HG02840 (cell line): ENCODE measurements around the gene CDCA4.
"Not testable (repeated sequence)": the region's sequence is repeated elsewhere in the genome, so short reads cannot be mapped to it uniquely, and the experiment has no call there.

Experiments
- ATAC-seq: cut with Tn5 transposase; IDR thresholded peaks from one replicate; pipeline ENCODE4 v1.9.1; 2021; ENCODE audit warnings: mild to moderate bottlenecking, moderate library complexity, moderate number of reproducible peaks; ENCODE audit not compliant: unreplicated experiment, low FRiP score

CDCA4 gene

DNA sequence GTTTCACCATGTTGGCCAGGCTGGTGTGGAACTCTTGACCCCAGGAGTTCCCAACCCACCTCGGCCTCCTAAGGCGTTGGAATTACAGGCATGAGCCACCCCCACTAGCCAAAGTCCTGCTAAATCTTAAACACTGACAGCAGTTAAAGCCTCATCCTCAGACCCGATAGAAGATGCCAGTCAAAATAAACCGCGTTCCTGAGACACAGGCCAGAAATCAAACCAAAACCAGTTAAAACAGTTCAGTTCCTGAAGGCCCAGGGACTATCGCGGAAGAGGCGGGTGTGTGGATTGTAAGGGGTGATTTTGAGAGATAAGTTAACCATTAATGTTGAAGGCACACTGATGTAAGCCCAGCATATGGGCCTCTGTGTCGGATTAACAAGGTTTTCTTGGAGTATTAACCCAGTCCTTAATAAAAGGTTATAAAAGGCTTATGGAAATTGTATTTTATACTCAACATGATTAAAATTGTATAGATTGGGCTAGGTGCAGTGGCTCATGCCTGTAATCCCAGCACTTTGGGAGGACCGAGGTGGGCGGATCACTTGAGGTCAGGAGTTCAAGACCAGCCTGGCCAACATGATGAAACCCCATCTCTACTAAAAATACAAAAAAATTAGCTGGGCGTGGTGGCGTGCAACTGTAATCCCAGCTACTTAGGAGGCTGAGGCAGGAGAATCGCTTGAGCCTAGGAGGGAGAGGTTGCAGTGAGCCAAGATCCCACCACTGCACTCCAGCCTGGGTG is 18.7 kb upstream of the CDCA4 start:
- ATAC-seq = no peak

DNA sequence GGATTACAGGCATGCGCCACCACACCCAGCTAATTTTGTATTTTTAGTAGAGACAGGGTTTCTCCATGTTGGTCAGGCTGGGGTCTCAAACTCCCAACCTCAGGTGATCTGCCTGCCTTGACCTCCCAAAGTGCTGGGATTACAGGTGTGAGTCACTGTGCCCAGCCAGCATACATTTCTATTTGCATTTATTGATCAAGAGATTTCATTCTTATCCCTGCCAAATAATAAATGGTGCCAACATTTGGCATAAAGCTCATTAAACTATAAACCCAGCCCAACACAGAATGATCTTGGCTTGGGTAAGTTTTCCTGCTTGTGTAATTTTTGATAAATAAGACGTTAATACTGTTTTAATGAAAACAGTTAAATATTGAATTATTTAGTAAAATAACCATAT is 14.7 kb upstream of the CDCA4 start:
- not testable (repeated sequence) for ATAC-seq

DNA sequence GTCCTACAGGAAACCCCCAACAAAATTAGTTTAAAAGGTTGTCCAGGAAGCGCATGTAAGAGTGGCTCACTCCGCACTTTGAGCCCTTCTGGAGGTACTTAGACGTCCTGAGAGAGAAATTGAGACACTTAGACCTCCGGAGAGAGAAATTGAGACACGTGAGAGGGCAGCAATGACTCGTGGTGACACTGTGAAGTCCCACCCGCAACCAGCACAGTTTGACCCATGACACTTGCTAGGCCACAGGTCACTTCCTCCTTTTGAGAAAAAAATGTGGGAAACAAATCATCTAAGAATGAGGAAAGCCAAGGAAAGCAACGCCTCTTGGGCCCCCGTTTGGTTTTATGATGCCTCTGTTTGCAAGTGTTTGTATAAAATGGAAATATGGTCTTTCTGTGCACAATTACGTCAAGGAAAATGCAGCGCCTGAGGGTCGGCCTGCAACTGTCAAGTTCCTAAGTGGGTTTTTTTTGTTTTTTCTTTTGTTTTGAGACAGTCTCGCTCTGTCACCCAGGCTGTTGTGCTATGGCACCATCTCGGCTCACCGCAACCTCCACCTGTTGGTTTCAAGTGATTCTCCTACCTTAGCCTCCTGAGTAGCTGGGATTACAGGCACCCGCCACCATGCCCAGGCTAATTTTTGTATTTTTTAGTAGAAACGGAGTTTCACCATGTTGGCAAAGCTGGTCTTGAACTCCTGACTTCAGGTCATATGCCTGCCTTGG is 13.6 kb upstream of the CDCA4 start:
- no peak for ATAC-seq

DNA sequence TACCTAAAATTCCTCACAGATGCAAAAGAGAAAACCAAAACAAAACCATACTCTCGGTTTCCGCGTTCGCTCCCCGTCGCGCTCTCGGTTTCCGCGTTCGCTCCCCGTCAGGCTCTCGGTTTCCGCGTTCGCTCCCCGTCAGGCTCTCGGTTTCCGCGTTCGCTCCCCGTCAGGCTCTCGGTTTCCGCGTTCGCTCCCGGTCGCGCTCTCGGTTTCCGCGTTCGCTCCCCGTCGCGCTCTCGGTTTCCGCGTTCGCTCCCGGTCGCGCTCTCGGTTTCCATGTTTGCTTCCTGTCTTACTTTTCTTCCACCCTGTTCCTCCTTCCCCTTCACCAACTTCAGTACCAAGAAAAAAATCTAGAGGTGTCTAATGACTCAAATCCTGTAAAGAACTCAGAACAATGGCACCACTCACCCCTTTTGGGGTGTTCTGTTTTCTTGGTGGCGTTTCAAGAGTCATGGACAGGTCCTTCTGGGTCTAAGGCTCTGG is 12.6 kb upstream of the CDCA4 start:
- not testable (repeated sequence) for ATAC-seq

DNA sequence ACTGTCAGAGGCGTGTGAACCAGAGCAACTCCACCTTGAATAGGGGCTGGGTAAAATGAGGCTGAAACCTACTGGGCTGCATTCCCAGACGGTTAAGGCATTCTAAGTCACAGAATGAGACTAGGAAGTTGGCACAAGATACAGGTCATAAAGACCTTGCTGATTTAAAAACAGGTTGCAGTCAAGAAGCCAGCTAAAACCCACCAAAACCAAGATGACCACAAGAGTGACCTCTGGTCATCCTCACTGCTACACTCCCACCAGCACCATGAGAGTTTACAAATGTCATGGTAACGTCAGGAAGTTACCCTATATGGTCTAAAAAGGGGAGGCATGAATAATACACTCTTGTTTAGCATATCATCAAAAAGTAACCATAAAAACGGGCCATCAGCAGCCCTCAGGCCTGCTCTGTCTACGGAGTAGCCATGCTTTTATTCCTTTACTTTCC is 11.6 kb upstream of the CDCA4 start:
- not testable (repeated sequence) for ATAC-seq

DNA sequence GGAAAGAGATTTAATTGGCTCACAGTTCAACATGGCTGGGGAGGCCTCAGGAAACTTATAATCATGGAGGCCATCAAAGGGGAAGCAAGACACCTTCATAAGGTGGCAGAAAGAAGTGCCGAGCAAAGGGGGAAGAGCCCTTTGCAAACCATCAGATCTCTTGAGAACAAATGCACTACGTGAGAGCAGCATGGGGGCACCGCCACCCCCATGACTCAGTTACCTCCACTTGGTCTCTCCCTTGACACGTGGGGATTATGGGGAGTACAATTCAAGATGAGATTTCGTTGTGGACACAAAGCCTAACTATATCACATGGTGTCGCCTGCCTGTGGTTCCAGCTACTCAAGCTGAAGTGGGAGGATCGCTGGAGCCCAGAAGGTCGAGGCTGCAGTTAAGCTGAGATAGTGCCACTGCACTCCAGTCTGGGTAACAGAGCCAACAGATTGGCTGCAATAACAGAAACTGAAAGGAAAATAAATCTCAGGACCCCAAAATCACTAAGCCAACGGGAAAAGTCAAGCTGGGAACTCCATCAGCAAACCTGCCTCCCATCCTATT is 10.0 kb upstream of the CDCA4 start:
- ATAC-seq = no peak

DNA sequence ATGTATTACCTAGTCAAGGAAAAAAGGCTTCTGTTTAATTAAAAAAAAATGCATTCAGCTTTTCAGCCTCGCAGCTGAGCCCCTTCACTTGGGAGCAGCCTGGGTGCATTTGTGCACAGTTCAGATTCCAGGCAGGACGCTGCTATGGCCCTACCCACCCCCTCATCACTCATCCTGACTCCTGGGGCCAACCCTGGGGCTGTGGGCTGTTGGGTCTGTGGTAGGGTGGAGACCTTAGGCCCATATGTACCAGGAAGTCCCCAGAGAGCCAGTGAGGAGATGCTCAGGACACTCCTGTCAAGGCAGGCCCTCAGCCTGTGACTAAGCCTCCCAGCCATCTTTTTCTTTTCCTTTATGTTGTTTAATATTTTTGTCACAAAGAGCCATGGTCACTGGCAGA is 9.3 kb upstream of the CDCA4 start:
- ATAC-seq = no peak

DNA sequence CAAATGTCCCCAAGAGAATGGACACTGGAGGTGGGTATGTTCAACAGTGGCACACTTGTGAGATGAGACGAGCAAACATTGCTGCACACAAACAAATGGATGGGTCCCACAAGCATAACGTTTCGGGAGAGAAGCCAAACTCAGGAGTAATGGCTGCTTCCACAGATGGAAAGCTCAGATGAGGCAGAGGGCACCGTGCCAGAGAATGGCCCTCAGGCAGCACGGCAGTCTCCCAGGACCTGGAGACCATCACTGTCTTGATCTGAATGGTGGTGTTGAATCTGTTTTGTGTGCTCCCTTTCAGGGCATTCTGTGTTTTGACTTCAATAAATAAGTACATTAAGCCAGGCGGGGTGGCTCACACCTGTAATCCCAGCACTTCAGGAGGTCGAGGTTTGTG is 8.5 kb upstream of the CDCA4 start:
- ATAC-seq = no peak

DNA sequence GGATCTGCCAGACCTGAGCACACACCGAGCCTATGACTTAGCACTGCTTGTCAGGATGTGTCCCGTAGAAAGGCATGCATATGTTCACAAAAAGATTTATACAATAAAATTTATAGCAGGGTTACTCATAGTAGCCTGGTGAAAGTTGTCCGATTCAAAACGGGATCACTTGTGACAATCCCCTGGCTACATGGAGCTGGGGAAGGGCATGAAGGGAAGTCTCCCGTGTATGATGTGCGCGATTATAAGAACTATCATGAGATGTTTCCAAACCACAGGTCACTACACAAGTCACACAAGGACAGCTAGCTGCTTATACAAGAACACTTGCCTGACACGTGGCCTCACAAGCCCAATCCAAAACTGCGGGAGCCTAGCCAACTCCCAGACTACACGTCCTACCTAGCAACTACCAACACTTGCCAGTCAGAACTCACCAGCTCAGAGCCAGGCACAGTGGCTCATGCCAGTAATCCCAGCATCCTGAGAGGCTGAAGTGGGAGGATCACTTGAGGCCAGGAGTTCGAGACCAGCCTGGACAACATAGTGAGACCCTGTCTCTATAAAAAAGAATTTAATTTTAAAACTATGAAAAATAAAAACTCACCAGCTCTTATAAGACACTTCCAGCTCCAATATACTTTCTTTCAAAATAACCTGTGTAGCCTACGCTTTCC is 7.5 kb upstream of the CDCA4 start:
- ATAC-seq = no peak

DNA sequence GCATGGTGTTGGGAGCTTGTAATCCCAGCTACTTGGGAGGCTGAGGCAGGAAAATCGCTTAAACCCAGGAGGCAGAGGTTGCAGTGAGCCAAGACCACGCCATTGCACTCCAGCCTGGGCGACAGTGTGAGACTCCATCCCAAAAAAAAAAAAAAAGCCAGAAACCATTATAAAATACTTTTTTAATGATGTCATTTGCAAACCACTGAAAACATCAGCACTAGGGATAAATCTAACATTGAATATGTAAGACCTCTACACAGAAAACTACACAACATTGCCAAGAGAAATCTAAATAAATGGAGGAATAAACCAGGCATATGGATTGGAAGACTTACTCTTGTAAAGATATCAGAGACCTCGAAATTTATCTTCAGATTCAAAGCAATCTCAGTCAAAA is 6.8 kb upstream of the CDCA4 start:
- ATAC-seq = not testable (repeated sequence)

DNA sequence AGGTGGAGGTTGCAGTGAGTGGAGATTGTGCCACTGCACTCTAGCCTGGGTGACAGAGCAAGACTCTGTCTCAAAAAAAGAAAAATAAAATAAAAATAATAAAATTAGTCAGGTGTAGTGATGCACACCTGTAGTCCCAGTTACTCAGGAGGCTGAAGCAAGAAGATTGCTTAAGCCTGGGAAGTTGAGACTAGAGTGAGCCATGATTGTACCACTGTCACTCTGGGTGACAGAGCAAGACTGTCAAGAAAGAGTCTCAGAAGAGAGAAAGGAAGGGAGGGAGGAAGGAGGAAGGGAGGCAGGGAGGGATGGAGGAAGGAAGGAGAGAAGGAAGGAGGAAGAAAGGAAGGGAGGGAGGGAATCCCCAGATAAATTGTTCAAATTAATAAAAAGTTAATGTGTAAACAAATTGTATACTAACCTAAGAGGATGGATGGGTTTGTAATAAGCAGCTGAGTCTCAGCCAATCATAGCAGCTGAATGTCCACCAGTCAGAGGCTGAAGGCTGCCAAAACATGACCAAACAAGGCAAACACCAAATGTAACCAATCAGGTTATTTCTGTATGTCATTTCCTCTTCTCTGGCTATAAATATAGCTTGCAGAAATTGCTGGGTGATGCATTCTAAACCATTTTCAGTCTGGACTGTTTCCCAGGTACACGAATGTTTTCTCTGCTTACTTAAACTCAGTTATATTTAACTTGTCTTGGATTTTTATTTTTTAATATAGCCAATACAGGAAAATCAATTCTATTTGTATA is 6.1 kb upstream of the CDCA4 start:
- ATAC-seq = no peak

DNA sequence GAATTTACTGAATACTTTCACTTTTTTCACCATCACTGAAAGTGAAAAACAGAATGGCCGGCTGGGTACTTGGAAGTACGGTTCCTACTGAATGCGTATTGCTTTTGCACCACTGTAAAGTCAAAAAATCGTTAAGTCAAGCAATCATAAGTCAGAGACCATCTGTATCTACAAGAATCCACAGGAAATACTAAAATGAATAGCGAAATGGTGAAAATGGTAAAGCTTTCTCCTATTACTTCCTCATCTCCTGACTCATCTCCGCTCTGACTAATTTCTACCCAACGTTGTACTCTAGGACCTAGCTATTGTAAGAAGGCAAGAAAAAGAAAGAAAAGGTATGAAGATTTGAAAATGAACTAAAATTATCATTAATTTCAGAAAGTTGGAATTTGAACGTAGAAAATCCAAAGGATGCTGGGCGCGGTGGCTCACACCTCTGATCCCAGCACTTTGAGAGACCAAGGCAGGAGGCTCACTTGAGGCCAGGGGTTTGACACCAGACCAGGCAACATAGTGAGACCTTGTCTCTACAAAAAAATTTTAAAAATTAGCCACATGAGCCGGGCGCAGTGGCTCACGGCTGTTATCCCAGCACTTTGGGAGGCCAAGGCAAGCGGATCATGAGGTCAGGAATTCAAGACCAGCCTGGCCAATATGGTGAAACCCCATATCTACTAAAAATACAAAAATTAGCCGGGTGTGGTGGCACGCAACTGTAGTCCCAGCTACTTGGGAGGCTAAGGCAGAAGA is 5.3 kb upstream of the CDCA4 start:
- ATAC-seq = no peak

DNA sequence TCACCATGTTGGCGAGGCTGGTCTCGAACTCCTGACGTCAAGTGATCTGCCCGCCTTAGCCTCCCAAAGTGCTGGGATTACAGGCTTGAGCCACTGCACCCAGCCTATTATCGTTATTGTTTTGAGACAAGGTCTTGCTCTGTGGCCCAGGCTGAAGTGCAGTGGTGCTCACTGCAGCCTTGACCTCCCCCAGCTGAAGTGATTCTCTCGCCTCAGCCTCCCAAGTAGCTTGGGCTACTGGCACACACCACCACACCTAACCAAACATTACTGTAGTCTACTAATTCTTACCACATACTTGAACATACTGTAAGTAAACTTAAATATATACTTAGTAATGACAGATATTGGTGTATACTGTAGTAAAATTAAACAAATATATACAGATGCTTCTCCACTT is 4.5 kb upstream of the CDCA4 start:
- no peak for ATAC-seq

DNA sequence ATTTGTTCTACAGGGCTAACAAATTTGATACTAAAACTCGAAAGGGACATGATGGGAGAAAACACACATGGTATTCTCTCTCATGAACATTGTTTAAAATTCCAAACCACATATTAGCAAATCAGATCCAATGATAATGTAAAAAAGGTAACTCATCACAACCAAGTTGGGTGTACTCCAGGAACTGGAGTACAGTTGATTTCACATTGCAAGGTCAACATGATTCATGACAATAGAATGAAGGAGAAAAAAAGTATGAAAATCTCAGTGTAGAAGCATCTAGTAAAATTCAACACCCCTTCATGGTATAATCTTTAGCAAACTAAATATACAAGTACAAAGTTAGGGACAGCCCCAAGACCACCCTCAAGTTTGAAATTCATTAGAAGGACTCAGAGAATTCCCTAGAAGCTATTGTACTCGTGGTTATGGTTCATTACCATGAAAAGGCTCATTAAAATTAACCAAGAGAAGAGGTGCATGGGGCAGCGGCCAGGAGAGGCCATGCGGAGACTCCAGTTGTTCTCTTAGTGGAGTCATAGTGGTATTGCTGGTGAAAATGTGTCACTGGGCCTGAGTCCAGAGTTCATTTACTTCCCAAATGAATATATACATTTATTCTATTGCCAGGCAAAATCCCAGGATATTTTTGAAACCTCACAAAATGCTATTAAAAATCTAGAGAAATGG is 3.1 kb upstream of the CDCA4 start:
- no peak for ATAC-seq

DNA sequence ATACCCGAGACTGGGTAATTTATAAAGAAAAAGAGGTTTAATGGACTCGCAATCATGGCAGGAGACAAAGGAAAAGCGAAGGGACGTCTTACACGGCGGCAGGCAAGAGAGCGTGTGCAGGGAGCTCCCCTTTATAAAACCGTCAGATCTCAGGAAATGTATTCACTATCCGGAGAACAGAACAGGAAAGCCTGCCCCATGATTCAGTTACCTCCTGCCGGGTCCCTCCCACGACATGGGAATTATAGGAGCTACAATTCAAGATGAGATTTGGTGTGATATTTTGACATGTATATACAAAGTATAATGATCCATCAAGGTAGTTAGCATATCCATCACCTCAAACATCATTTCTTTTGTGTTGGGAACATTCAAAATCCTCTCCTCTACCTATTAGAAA is 2.3 kb upstream of the CDCA4 start:
- no peak for ATAC-seq

DNA sequence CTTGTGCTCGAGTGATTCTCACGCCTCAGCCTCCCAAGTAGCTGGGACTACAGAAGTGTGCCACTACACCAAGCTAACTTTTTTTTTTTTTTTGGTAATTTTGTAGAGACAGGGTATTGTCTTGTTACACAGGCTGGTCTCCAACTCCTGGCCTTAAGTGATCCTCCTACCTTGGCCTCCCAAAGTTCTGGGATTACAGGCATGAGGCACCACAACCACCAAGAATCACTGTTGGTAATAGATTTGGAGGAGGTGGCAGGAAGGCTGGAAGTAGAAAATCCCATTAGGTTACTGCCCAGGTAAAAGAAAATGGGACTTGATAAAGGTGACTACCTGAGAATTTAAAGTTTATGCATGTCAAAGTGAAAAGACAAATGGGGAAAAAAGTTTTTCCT is 1.4 kb upstream of the CDCA4 start:
- ATAC-seq = no peak

DNA sequence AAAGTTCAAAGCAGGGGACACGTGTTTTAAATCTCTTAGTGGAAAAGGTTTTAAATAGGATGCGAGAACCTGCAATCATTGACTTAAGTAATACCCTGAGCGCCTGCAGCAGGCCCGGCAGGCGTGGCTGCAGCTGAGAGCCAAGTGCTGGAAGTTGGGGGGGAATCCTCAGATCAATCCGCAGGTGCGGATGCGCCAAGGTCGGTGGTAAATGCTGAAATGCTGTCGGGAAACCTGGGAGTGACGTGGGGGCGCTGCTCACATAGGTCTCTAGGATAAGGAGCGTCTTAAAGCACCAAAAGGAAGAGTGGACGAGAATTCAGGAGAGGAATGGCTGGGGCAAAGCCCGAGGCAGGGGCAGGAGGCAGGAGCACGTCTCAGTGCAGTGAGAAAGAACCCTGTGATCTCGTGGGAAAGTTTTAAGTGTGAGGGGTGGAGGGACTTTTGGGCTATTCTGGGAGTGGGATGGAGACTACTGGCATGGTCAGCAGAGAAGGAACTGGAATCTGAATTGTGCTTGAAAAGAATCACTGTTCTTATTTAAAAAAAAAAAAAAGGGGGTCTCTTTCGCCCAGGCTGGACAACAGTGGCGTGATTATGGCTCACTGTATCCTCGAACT is 883 bp upstream of the CDCA4 start:
- ATAC-seq = no peak
